ENCODE results near the gene CARD19. TPM values are rescaled to one million over a fixed set of nuclear protein-coding genes. Genes with fewer than 3 reads are reported as not detected.

Gene CARD19
- total RNA-seq, 1 experiment from 2014 or later = 36.6 TPM

DNA sequence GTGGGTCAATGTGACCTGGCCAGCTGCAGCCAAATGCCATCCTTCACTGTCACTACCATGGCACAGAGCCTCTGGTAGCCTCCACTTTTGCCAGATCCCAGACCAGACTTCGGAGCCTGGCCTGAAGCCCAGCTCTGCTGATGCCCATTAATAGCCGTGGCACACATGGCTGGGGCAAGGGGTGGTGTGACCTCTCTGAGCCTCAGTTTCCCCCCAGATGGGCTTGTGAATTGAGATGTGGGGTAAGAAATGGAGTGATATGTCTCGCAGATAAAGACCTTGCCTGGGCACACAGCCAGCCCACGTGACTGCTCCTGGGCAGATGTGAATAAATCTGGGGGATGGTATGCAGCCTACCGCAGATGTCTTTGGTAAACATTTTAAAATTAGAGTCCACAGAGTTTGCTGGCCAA is 23.6 kb upstream of the CARD19 start:
- DNase-seq (ENCODE audit: unreplicated experiment) = peak; percentile 37
- intact Hi-C loops (cut with micrococcal nuclease) = no loop called here
- no peaks in the 10 kb centered on the region for H3K9me3 Mint-ChIP-seq (ENCODE audit: unreplicated experiment)
- H3K27ac Mint-ChIP-seq (ENCODE audit: low read depth, unreplicated experiment) = no peak overlapping the region
- TF ChIP-seq, protein P1, sequence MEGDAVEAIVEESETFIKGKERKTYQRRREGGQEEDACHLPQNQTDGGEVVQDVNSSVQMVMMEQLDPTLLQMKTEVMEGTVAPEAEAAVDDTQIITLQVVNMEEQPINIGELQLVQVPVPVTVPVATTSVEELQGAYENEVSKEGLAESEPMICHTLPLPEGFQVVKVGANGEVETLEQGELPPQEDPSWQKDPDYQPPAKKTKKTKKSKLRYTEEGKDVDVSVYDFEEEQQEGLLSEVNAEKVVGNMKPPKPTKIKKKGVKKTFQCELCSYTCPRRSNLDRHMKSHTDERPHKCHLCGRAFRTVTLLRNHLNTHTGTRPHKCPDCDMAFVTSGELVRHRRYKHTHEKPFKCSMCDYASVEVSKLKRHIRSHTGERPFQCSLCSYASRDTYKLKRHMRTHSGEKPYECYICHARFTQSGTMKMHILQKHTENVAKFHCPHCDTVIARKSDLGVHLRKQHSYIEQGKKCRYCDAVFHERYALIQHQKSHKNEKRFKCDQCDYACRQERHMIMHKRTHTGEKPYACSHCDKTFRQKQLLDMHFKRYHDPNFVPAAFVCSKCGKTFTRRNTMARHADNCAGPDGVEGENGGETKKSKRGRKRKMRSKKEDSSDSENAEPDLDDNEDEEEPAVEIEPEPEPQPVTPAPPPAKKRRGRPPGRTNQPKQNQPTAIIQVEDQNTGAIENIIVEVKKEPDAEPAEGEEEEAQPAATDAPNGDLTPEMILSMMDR (IDR thresholded peaks at IDR 0.05; ENCODE audit: unreplicated experiment) = no peak
- POLR2A ChIA-PET = no interaction called here
- H3K4me3 Mint-ChIP-seq (ENCODE audit: unreplicated experiment) = no peak overlapping the region
- H3K27me3 Mint-ChIP-seq (ENCODE audit: insufficient read depth, unreplicated experiment) = no peaks in the 10 kb centered on the region
- no TSS peak for BruUV-seq (replicated peaks)
- H3K4me1 Mint-ChIP-seq (ENCODE audit: insufficient read depth, unreplicated experiment) = peaks cover 4% of the 10 kb centered on the region
- CTCF ChIA-PET = interaction anchor here (0.6 kb wide), 1 partner anchor 57 kb away, joined by 3 read pairs; no protein-coding TSS in a partner anchor
- peaks cover 7% of the 10 kb centered on the region for H3K36me3 Mint-ChIP-seq (ENCODE audit: insufficient read depth, unreplicated experiment)

DNA sequence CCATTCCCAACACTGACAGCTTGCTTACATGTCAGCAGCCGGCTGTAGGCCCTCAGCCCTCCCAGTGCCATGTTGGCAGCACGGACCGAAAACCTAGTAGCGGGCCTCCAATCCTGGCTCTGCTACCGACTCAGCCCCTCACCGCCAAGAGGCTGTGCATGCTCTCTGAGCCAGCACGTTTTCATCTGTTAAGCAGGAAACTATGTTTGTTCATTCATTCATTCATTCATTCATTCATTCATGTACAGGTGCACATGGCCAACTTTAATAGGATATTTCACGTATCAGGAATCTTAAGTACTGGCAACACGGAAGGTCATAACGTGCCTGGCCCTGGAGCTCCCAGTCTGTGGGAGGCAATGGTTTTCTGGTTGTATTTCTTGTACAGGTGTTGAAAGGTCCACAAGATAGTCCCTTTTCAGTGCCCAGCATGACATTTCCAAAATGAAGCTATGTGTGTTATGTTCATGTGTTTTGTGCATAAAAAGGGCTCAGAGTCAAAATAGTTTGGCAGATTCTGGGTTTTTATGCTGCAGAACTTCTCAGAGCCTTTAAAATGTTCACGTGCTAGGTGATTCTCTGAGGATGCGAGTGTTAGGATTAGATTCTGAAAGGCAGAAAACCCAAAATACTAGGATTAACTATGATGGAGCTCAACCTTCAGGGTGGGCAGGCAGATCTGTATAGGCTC is 19.8 kb upstream of the CARD19 start:
- DNase-seq (ENCODE audit: unreplicated experiment) = no peak
- intact Hi-C loops (cut with micrococcal nuclease) = no loop called here
- POLR2A ChIA-PET = no interaction called here
- peaks cover 4% of the 10 kb centered on the region for H3K4me1 Mint-ChIP-seq (ENCODE audit: insufficient read depth, unreplicated experiment)
- H3K4me3 Mint-ChIP-seq (ENCODE audit: unreplicated experiment) = no peak overlapping the region
- peaks cover 7% of the 10 kb centered on the region for H3K36me3 Mint-ChIP-seq (ENCODE audit: insufficient read depth, unreplicated experiment)
- H3K27me3 Mint-ChIP-seq (ENCODE audit: insufficient read depth, unreplicated experiment) = no peaks in the 10 kb centered on the region
- H3K9me3 Mint-ChIP-seq (ENCODE audit: unreplicated experiment) = no peaks in the 10 kb centered on the region
- no peak overlapping the region for H3K27ac Mint-ChIP-seq (ENCODE audit: low read depth, unreplicated experiment)
- TF ChIP-seq, protein P1 (IDR thresholded peaks at IDR 0.05; ENCODE audit: unreplicated experiment) = no peak
- no TSS peak for BruUV-seq (replicated peaks)
- CTCF ChIA-PET = no interaction called here

DNA sequence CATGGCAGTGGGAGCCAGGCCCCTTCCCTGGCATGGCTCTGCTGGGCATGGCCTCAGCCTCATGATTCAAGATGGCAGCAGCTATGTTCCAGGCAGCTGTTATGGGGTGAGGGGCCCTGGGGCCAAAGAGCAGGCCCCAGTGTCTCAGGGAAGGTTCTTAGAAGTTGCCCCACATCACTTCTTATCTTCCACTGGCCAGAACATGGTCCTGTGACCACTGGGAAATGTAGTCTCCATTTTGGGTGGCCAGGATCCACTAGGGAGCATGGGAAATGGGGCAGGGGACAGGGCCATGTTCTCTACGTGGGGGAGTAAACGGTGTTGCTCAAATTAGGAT is 19.3 kb upstream of the CARD19 start:
- Mint-ChIP-seq H3K9me3 (ENCODE audit: unreplicated experiment) (no peaks in the 10 kb centered on the region), H3K4me1 (ENCODE audit: insufficient read depth, unreplicated experiment) (peaks cover 4% of the 10 kb centered on the region), H3K27ac (ENCODE audit: low read depth, unreplicated experiment) (no peak overlapping the region), H3K4me3 (ENCODE audit: unreplicated experiment) (no peak overlapping the region), H3K27me3 (ENCODE audit: insufficient read depth, unreplicated experiment) (no peaks in the 10 kb centered on the region), H3K36me3 (ENCODE audit: insufficient read depth, unreplicated experiment) (peaks cover 7% of the 10 kb centered on the region)
- no peak for DNase-seq (ENCODE audit: unreplicated experiment)
- intact Hi-C loops (cut with micrococcal nuclease) = no loop called here
- TF ChIP-seq, protein P1 (IDR thresholded peaks at IDR 0.05; ENCODE audit: unreplicated experiment) = no peak
- ChIA-PET CTCF (no interaction called here), POLR2A (no interaction called here)
- no TSS peak for BruUV-seq (replicated peaks)

DNA sequence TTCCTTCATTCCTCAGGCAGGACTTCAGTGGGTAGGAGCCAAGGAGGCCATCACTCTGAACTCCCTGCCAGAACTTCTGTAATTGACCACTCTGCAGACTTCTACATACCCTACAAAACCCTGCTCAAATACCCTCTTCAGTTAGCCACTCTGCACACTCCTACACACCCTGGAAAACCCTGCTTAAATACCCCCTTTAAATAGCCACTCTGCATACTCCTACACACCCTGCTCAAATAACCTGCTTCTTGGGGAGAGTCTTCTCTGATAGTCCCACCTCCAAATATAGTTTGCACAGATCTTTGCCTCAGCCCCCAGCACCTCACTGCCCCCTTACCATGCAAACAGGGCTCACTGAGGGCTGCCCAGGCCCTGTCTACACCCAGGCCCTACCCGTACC is 18.6 kb upstream of the CARD19 start:
- POLR2A ChIA-PET = no interaction called here
- BruUV-seq (replicated peaks) = no TSS peak

More for the DNA sequence above, 18.6 kb upstream of the CARD19 start:
- CTCF ChIA-PET = no interaction called here
- H3K27me3 Mint-ChIP-seq (ENCODE audit: insufficient read depth, unreplicated experiment) = no peaks in the 10 kb centered on the region
- no peaks in the 10 kb centered on the region for H3K9me3 Mint-ChIP-seq (ENCODE audit: unreplicated experiment)
- intact Hi-C loops (cut with micrococcal nuclease) = no loop called here
- no peak for DNase-seq (ENCODE audit: unreplicated experiment)
- no peak overlapping the region for H3K27ac Mint-ChIP-seq (ENCODE audit: low read depth, unreplicated experiment)
- TF ChIP-seq, protein P1 (IDR thresholded peaks at IDR 0.05; ENCODE audit: unreplicated experiment) = no peak
- H3K4me3 Mint-ChIP-seq (ENCODE audit: unreplicated experiment) = no peak overlapping the region
- H3K36me3 Mint-ChIP-seq (ENCODE audit: insufficient read depth, unreplicated experiment) = peaks cover 7% of the 10 kb centered on the region
- peaks cover 3% of the 10 kb centered on the region for H3K4me1 Mint-ChIP-seq (ENCODE audit: insufficient read depth, unreplicated experiment)
